Natural killer cell (primary cell): ENCODE results near the gene BIRC3. TPM values are rescaled to one million over a fixed set of nuclear protein-coding genes. Genes with fewer than 3 reads are reported as not detected.
A peak's percentile ranks its signal among the peaks of the same experiment; 100 is the strongest.

Source experiments
- ATAC-seq, 3 donors: fragments of 150-1000 bp in 2 of 3; fragments of 200-7000 bp in 1 of 3; cut with Tn5 transposase; 1 replicate in 1 of 3; 2 replicates in 2 of 3; pipeline ENCODE4 v1.10.0; 2021; ENCODE audit warnings: mild to moderate bottlenecking in 2 of 3, moderate library complexity in 2 of 3
- DNase-seq, 2 donors: peaks; one replicate each; pipeline versions ENCODE4 v3.0.0 to v3.0.0-alpha.2; 2013 to 2021; ENCODE audit warnings: mixed read lengths in 1 of 2
- H3K27ac ChIP-seq: one replicate; pipeline ENCODE4 v1.5.1; 2013; ENCODE audit warnings: mild to moderate bottlenecking, low read length
- H3K27me3 ChIP-seq: one replicate; pipeline ENCODE4 v1.6.1; 2013; ENCODE audit warnings: low read length; ENCODE audit not compliant: control insufficient read depth, insufficient read depth
- H3K36me3 ChIP-seq: one replicate; pipeline ENCODE4 v1.6.1; 2013; ENCODE audit warnings: low read length; ENCODE audit not compliant: control insufficient read depth, insufficient read depth
- H3K4me1 ChIP-seq: one replicate; pipeline ENCODE4 v1.6.1; 2013; ENCODE audit warnings: low read length; ENCODE audit not compliant: control insufficient read depth, insufficient read depth
- H3K4me3 ChIP-seq: one replicate; pipeline ENCODE4 v1.5.1; 2013; ENCODE audit warnings: low read length
- H3K9me3 ChIP-seq: one replicate; pipeline ENCODE4 v1.6.1; 2013; ENCODE audit warnings: low read length; ENCODE audit not compliant: control insufficient read depth, insufficient read depth
- H3K27ac Mint-ChIP-seq, 2 donors: one replicate each; pipeline ENCODE4 v1.8.0; 2022; ENCODE audit warnings: mild to moderate bottlenecking in 2 of 2, mixed read lengths in 2 of 2, moderate library complexity in 1 of 2
- H3K27me3 Mint-ChIP-seq, 2 donors: one replicate each; pipeline ENCODE4 v1.8.0; 2022; ENCODE audit warnings: low read depth in 2 of 2, mixed read lengths in 2 of 2
- H3K36me3 Mint-ChIP-seq: one replicate; pipeline ENCODE4 v1.8.0; 2022; ENCODE audit warnings: mixed read lengths
- H3K4me1 Mint-ChIP-seq, 2 donors: one replicate each; pipeline ENCODE4 v1.8.0; 2022; ENCODE audit warnings: mixed read lengths in 2 of 2
- H3K4me3 Mint-ChIP-seq: one replicate; pipeline ENCODE4 v1.8.0; 2022; ENCODE audit warnings: mild to moderate bottlenecking, moderate library complexity, mixed read lengths
- H3K9me3 Mint-ChIP-seq, 2 donors: one replicate each; pipeline ENCODE4 v1.8.0; 2022; ENCODE audit warnings: mixed read lengths in 2 of 2
- CTCF ChIP-seq: fragments of 200-600 bp; IDR thresholded peaks from one replicate; pipeline ENCODE4 v1.8.0; 2022; ENCODE audit warnings: antibody characterized with exemption
- WGBS: methylation state at CpG from one replicate; pipeline ENCODE4 v1.1.7; 2013; ENCODE audit warnings: missing lambda C conversion rate; ENCODE audit not compliant: insufficient coverage; 5-methylcytosine and 5-hydroxymethylcytosine counted together
- intact Hi-C: fragments of 100-400 bp; cut with micrococcal nuclease; formaldehyde crosslinking; loops from one replicate; pipeline ENCODE4 v1.14.2; 2022
- total RNA-seq, 4 donors: library from RNA; stranded (reverse); fragments of 120-200 nt in 1 of 4; gene quantifications; one replicate each; pipeline versions ENCODE4 v1.2.3 to v1.2.4, GENCODE V29; 2013 to 2022

Gene BIRC3
- total RNA-seq, 3 donors from 2014 or later (not counting 1 experiment from before 2014, with no cell fraction given) = 14.2 to 92.3 (median 20.1) TPM

GRCh38 chr11:102343809-102344208 lies 26.5 kb downstream of the BIRC3 start:
- Mint-ChIP-seq H3K4me3 (no peak overlapping the region), H3K27ac (peak overlapping the region in 1 of 2 donors; percentile 16), H3K36me3 (peaks cover 6% of the 10 kb centered on the region), H3K9me3 (no peaks in the 10 kb centered on the region), H3K4me1 (peaks cover 32% of the 10 kb centered on the region in 2 donors), H3K27me3 (no peaks in the 10 kb centered on the region)
- H3K27ac ChIP-seq = no peak overlapping the region
- H3K9me3 ChIP-seq = no peaks in the 10 kb centered on the region
- TF ChIP-seq CTCF = no peak
- 89% methylated on average over 1 of the region's 1 CpG for WGBS
- peaks cover 9% of the 10 kb centered on the region for H3K4me1 ChIP-seq
- no peak for DNase-seq
- no peak overlapping the region for H3K4me3 ChIP-seq
- peaks cover 2% of the 10 kb centered on the region for H3K36me3 ChIP-seq
- intact Hi-C loops = loop anchor here (5.0 kb wide), 1 partner anchor 268 kb away; no protein-coding TSS in a partner anchor
- ATAC-seq = no peak
- H3K27me3 ChIP-seq = no peaks in the 10 kb centered on the region

- peak in 1 of 2 donors; percentile 75 for DNase-seq
- peaks cover 13% of the 10 kb centered on the region for H3K36me3 ChIP-seq
- TF ChIP-seq CTCF = no peak
- H3K4me1 Mint-ChIP-seq = peaks cover 47 to 53% of the 10 kb centered on the region in 2 donors
- intact Hi-C loops = loop anchor here (1.0 to 2.0 kb wide), 3 partner anchors 29 to 107 kb away; partner anchors contain the start of genes BIRC3 and TMEM123
- H3K9me3 ChIP-seq = no peaks in the 10 kb centered on the region
- H3K4me3 Mint-ChIP-seq = peak overlapping the region; percentile 98
- 45% methylated on average over 7 of the region's 8 CpGs for WGBS
- peaks cover 6% of the 10 kb centered on the region for H3K36me3 Mint-ChIP-seq
- H3K27me3 Mint-ChIP-seq = no peaks in the 10 kb centered on the region
- H3K27ac ChIP-seq = peak overlapping the region; percentile 100
- H3K4me1 ChIP-seq = peaks cover 9% of the 10 kb centered on the region
- no peaks in the 10 kb centered on the region for H3K9me3 Mint-ChIP-seq
- no peak overlapping the region for H3K4me3 ChIP-seq
- no peak for ATAC-seq
- no peaks in the 10 kb centered on the region for H3K27me3 ChIP-seq
- peak overlapping the region; percentile 97 to 99 for H3K27ac Mint-ChIP-seq
Measured at GRCh38 chr11:102345904-102346303, 28.6 kb downstream of the BIRC3 start.

GRCh38 chr11:102346456-102346747 lies 29.1 kb downstream of the BIRC3 start:
- H3K27ac Mint-ChIP-seq = peak overlapping the region; percentile 97 to 99
- Histone ChIP-seq H3K27me3 (no peaks in the 10 kb centered on the region), H3K36me3 (peaks cover 16% of the 10 kb centered on the region), H3K4me1 (peaks cover 9% of the 10 kb centered on the region), H3K9me3 (no peaks in the 10 kb centered on the region), H3K4me3 (peak overlapping the region; percentile 95), H3K27ac (peak overlapping the region; percentile 100)
- peak overlapping the region; percentile 98 for H3K4me3 Mint-ChIP-seq
- no peaks in the 10 kb centered on the region for H3K27me3 Mint-ChIP-seq
- peaks cover 6% of the 10 kb centered on the region for H3K36me3 Mint-ChIP-seq
- intact Hi-C loops = loop anchor here (1.0 to 2.0 kb wide), 3 partner anchors 29 to 106 kb away; partner anchors contain the start of genes BIRC3 and TMEM123
- no peaks in the 10 kb centered on the region for H3K9me3 Mint-ChIP-seq
- 0% methylated on average over 5 of the region's 5 CpGs for WGBS
- DNase-seq (no peak), ATAC-seq (no peak)
- H3K4me1 Mint-ChIP-seq = peaks cover 47 to 54% of the 10 kb centered on the region in 2 donors
- TF ChIP-seq CTCF = no peak
